HEK293 (cell line): ENCODE measurements around the gene ENTPD8.

Source experiments
- BCL11B ChIP-seq: fragments of 450-650 bp; formaldehyde crosslinking; IDR thresholded peaks from 2 replicates; pipeline ENCODE4 v1.5.1; 2016; ENCODE audit warnings: low read depth, missing biosample characterization, missing genetic modification characterization
- BCL6B ChIP-seq: fragments of 450-650 bp; formaldehyde crosslinking; IDR thresholded peaks from 2 replicates; pipeline ENCODE4 v1.5.1; 2017; ENCODE audit warnings: missing biosample characterization, missing genetic modification characterization
- CTCF ChIP-seq: fragments of 450-650 bp; formaldehyde crosslinking; IDR thresholded peaks from 2 replicates; pipeline ENCODE4 v1.5.1; 2016; ENCODE audit warnings: missing biosample characterization, missing genetic modification characterization
- KLF17 ChIP-seq: fragments of 450-650 bp; formaldehyde crosslinking; IDR thresholded peaks from 2 replicates; pipeline ENCODE4 v1.5.1; 2016; ENCODE audit warnings: missing biosample characterization, missing genetic modification characterization
- OSR2 ChIP-seq: fragments of 450-650 bp; formaldehyde crosslinking; IDR thresholded peaks from 2 replicates; pipeline ENCODE4 v1.5.1; 2016; ENCODE audit warnings: missing biosample characterization, missing genetic modification characterization
- REST ChIP-seq: fragments of 450-650 bp; formaldehyde crosslinking; IDR thresholded peaks from 2 replicates; pipeline ENCODE4 v1.5.1; 2016; ENCODE audit warnings: missing biosample characterization, missing genetic modification characterization
- TSHZ1 ChIP-seq: fragments of 450-650 bp; formaldehyde crosslinking; IDR thresholded peaks from 2 replicates; pipeline ENCODE4 v1.5.1; 2016; ENCODE audit warnings: missing biosample characterization, missing genetic modification characterization, borderline replicate concordance
- YY1 ChIP-seq: fragments of 450-650 bp; formaldehyde crosslinking; IDR thresholded peaks from 2 replicates; pipeline ENCODE4 v1.5.1; 2018; ENCODE audit warnings: missing biosample characterization, missing genetic modification characterization
- ZFHX2 ChIP-seq: fragments of 450-650 bp; formaldehyde crosslinking; conservative IDR thresholded peaks from 2 replicates; pipeline ENCODE4 v1.5.1; 2016; ENCODE audit warnings: missing biosample characterization, missing genetic modification characterization
- ZFP69B ChIP-seq: fragments of 450-650 bp; formaldehyde crosslinking; IDR thresholded peaks from 2 replicates; pipeline ENCODE4 v1.5.1; 2016; ENCODE audit warnings: missing biosample characterization, missing genetic modification characterization
- ZNF175 ChIP-seq: fragments of 450-650 bp; formaldehyde crosslinking; IDR thresholded peaks from 2 replicates; pipeline ENCODE4 v1.5.1; 2016; ENCODE audit warnings: missing biosample characterization, missing genetic modification characterization
- ZNF23 ChIP-seq: fragments of 450-650 bp; formaldehyde crosslinking; IDR thresholded peaks from 2 replicates; pipeline ENCODE4 v1.5.1; 2016; ENCODE audit warnings: missing biosample characterization, missing genetic modification characterization, borderline replicate concordance
- ZNF280C ChIP-seq: fragments of 450-650 bp; formaldehyde crosslinking; IDR thresholded peaks from 2 replicates; pipeline ENCODE4 v1.5.1; 2016; ENCODE audit warnings: missing biosample characterization, missing genetic modification characterization
- ZNF488 ChIP-seq: fragments of 450-650 bp; formaldehyde crosslinking; IDR thresholded peaks from 2 replicates; pipeline ENCODE4 v1.5.1; 2016; ENCODE audit warnings: missing biosample characterization, missing genetic modification characterization
- ZNF518A ChIP-seq: fragments of 450-650 bp; formaldehyde crosslinking; conservative IDR thresholded peaks from 2 replicates; pipeline ENCODE4 v1.5.1; 2016; ENCODE audit warnings: low read depth, missing biosample characterization, missing genetic modification characterization
- ZNF560 ChIP-seq: fragments of 450-650 bp; formaldehyde crosslinking; IDR thresholded peaks from 2 replicates; pipeline ENCODE4 v1.5.1; 2017; ENCODE audit warnings: missing biosample characterization, missing genetic modification characterization, borderline replicate concordance
- ZNF626 ChIP-seq: fragments of 450-650 bp; sonication (Bioruptor Pico); formaldehyde crosslinking; IDR thresholded peaks from 2 replicates; pipeline ENCODE4 v1.5.1; 2018; ENCODE audit warnings: missing biosample characterization, missing genetic modification characterization, inconsistent platforms

Gene ENTPD8

GRCh38 chr9:137435980-137436760 is 5.0 kb downstream of the ENTPD8 start (continued):
- TF ChIP-seq ZNF518A (tag by site-specific recombination) (no peak), ZNF280C (tag by site-specific recombination) (no peak), ZNF23 (tag by site-specific recombination) (no peak), ZNF488 (no peak), ZFP69B (tag by site-specific recombination) (0 out of 2 replicates have a peak, but pooled peaks have one; percentile 55), ZNF626 (no peak), OSR2 (tag by site-specific recombination) (peak; percentile 25; the same call in 1 of the 2 replicates), BCL11B (tag by site-specific recombination) (no peak), ZNF560 (tag by site-specific recombination) (no peak), REST (tag by site-specific recombination) (no peak), KLF17 (tag by site-specific recombination) (no peak), ZFHX2 (tag by site-specific recombination) (peak; percentile 81), YY1 (tag by site-specific recombination) (no peak), CTCF (tag by site-specific recombination) (no peak), ZNF175 (tag by site-specific recombination) (no peak), TSHZ1 (tag by site-specific recombination) (no peak), BCL6B (tag by site-specific recombination) (no peak)
